HG02840 (cell line): Measurements from ENCODE around the gene STAB1.

Experiments
- ATAC-seq: cut with Tn5 transposase; IDR thresholded peaks from one replicate; pipeline ENCODE4 v1.9.1; 2021; ENCODE audit warnings: mild to moderate bottlenecking, moderate library complexity, moderate number of reproducible peaks; ENCODE audit not compliant: unreplicated experiment, low FRiP score

Gene STAB1

DNA sequence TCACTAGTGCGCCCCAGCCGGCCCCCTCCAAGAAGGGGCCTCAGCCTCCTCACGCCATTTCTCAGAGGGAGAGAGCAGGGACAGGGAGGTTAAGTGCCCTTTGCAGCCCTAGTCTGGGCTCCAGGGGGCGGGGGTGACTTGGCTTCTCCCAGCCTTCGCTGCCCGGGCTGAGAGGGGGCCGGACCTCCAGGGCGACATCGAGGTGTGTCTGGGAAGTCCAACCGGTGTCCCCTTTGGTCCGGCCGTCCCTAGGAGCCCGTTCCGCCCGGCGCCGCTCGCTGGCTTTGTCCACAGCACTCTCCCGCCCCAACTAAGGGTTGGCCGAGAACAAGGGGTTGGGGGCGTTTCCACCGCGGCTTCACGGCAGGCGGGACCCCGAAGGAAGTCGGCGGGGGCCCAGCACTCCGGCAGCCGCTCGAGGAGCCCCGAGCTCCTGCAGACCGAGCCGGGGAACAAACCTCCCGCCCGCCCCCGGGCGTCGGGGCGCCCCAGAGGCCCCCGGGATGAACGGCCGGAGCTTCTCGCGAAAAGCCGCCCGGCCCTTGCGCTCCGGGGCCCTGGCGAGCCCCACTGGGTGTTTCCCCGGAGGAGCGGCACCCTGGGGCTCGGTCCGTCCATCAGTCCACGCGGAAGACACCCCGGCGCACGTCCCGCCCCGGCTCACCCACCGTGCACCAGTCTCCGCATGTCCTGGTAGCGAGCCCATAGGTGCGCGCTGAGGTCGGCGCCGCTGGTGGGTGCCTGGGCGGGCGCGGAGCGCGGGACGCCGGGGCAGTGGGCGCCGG, 37.9 kb downstream of the STAB1 start:
- no peak for ATAC-seq

DNA sequence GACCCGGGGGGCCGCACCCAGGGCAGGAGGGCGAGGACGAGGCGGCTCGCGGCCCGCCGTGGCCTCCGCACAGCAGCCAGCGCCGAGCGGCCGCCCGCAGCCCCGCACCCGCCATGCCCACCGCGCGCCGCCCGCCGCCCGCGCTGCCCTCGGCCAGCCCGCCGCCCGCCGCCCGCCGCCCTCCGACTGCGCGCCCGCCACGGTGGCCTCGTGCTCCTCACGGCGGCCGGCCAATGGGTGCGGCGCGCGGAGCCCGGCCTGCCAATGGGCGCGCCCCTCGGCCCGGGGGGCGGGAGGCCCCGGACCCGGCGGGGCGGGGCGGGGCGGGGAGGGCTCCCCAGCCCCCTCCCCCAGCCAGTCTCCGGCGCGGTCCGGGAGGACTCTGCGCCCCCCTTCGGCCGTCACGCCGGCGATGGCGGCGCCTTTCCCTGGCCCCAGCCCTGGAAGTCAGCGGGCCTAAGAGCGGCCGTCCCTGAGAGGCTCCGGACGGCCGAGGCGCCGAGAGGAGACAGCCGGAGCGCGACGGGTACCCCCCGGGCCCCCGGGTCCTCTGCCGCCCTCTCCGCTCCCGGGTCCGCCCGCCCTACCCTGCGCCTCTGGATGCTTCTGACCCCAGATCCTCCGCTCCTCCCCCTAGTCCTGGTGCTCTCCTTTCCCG, 38.6 kb downstream of the STAB1 start, which contains the start of gene NT5DC2:
Gene NT5DC2 (minus strand): TSS at position 235 of the 658 bp plus-strand sequence. CDS start 120 bp downstream, at position 115.
- ATAC-seq, result peak; percentile 27

DNA sequence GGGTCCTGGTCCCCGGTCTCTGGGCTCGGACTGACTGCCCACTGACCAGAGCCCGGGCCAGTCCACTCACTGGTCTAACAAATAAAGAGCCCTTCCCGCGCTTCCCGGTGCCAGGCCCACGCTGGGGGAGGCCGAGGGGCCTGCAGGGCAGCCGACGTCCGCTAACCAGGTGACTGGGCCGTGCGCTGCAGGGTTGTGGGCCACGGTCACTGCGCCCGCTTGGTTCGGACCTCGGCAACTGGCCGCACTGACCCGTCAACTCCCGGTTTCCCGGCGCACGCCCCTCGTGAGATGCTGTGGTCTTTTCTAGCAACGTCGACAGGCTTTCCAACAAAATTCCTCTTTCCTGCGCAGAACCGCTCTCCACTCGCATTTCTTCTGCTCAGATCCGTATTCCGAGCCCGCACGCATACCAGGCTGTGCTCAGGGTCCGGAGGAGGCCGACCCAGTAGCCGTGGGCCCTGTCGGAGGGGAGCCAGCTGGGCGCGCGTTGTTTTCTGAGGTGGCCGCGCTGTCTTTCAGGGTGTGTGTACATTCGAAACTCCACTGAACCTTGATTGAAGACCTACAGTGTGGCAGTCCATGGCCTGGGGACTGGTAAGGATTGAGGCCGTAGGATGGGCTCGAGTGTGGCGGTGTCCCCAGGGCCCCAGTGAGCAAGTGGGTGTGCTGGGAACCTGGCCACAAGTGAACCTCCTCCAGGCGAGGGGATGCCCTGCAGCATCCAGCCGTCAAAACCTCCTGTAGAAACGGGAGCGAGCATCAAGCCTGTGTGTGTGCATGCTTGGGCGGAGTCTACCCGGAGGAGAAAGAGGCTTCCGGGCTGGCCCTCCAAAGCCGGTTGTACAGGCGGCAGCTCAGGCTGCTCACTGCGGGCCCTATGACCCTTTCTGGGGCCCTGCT, 39.4 kb downstream of the STAB1 start:
- ATAC-seq, result no peak

DNA sequence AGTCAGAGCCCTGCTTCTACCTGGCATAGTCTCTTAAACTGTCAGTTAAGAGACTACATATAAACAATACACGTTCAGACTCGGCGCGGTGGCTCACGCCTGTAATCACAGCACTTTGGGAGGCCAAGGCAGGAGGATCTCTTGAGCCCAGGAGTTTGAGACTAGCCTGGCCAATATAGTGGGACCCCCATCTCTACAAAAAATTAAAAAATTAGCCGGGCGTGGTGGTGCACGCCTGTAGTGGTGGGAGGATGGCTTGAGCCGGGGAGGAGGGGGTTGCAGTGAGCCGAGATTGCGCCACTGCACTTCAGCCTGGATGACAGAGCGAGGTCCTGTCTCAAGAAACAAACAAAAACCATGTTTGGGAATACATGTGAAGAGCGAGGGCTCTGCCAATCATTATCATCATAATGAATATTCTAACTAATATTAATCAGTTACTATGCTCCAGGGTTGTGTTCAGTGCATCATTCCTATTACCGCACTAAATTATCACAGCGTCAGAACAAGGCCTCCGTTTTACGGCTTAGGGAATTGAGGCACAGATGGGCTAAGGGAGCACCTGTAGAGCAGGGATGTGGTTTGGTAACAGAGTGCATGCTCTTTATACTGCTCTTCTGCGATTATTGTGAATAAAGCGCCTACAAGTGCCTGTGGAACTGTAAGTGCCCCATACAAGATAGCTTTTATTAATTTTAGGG, 40.4 kb downstream of the STAB1 start:
- ATAC-seq, result no peak

DNA sequence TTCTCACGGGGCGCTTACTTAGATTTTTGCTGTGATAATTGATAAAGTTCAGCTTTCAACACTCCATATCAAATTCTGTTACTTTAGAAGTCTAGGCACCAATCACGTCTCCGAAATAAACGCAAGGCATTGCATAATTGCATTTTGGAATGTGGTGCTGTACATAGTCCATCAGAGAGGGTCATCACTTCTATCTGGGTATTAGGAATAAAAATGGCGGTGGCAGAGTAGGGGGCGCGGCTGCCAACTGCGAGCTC, 40.9 kb downstream of the STAB1 start:
- no peak for ATAC-seq

DNA sequence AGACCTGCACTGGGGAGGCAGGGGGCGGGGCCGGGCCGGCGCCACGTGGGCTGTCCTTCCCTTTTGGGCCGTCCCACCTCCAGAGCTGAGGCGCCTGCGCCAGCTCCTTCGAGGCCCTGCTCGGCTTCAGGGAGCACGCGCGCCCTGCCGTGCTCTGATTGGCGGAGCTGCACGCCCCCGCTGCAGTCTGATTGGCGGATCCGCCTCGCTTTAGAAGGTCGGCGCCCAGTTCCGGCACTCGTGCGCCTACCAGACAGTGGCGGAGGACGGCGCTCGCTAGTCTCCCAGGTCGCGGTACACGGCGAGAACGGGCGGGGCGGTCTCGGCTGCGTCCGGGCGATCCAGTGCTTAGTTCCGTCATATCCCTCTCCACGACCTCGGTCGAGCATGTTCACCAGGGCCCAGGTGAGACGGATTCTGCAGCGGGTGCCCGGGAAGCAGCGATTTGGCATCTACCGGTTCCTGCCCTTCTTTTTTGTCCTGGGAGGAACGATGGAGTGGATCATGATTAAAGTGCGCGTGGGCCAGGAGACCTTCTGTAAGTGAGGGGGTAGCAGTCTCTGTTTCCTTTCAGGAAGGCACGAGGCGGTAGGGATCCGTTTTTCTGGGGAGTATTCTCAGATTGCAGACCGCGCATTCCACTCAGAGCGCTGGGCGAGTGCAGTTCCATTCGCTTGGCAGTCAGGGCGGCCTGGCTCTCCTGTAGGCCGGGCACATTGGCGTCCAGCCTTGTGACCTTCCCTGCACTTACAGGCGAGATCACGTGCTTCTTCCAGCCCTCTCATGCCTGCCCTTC, 41.4 kb downstream of the STAB1 start, which contains the start of gene UQCC5:
Gene UQCC5 (plus strand): TSS at position 237 of the 796 bp plus-strand sequence. CDS start 151 bp downstream, at position 388.
- ATAC-seq, result peak; percentile 87

DNA sequence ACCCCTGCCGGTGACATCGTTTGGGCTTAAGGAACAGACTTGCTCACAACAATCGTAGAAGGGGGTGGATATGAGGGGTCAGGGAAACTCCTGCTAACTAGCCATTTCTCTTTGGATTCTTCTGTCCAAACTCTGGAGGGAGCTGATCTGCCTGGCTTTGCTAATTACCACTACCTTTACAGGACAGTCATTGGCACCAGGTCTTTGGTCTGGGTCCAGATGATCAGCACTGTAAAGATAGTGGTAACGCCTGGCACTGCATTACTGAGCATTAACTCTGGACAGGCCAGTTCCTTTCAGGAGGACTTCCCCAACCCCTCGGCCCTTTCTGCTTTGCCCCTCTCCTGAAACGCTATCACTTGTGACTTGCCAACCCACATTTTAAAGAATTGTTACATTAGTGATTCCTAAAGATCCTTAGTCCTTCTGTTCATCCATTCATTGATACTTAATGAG, 42.1 kb downstream of the STAB1 start:
- ATAC-seq, result no peak

DNA sequence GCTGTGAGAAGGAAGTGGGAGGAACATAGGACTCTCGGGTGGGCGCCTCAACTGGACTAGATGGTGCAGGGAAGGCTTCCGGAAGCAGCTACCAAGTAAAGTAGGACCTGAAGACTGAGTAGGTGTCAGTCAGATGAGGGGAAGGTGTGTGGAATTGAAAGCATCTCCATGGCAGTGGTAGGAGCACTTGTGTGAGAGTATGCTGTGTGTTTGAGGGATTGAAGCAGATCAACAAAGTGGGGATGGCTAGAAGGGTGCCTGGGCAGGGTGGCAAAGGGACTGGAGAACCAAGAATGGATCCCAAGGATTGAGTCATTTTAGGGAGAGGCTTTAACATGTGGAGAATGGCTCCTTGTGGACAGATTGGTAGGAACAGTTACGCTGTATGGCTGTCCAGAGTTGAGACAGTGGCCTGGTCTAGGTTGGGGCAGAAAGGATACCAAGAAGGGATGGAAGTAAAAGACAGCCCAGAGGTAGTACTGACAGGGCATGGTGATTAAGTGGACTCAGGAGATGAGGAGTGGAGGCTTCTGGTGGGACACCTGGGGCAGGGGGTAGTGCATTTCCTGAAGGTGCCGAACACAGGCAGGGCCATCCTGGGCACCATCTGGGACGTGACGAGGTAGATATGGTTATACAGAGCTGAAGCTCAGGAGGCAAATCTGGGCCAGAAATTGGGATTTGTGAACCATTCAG, 42.7 kb downstream of the STAB1 start:
- no peak for ATAC-seq

DNA sequence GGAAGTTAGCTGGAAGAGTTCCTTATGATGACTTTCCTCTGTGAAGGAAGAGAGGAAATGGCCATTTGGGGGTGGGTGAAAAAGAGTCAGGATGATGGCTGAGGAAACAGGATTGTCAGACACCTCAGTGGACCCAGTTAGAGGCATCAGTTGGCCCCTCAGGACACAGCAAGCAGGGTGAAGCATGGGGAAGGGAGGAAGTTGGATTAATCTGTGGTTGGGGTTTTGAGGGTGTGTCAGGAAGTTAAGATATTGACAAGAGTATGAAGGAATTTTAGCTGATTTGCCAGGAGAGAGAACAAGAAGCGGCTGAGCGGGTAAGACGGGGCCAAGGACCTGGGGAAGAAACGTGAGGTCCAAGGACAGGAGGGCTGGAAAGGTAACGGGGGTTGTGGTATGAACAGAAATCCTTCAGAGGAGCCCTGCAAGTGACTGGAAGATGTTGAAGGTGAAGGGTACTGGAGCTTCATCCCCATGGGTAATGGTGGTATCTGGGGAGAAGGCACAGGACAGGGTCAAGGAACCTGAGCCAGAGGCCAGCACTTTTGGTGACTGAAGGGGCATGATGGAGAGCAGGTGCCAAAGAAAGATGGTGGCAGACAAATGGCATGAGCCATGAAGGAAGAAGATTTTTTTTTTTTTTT, 44.0 kb downstream of the STAB1 start:
- no peak for ATAC-seq

DNA sequence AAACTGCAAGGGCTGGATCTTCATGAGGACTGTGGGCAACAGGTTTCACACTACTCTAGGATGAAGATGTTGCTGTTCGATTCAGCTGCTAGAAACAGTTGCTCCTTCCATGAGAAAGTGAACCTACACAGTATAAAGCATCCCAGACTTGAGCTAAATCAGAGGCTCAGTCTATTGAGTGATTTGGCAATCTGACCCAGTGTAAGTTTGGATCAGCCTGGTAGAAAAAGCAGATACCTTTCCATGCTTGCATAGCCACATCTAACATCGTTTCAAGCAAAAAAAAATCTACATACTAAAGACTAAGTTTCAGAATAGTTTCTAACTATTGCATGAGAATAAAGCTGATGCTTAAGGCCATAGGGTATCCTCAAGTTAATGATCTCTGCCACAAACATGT, 45.9 kb downstream of the STAB1 start:
- no peak for ATAC-seq

DNA sequence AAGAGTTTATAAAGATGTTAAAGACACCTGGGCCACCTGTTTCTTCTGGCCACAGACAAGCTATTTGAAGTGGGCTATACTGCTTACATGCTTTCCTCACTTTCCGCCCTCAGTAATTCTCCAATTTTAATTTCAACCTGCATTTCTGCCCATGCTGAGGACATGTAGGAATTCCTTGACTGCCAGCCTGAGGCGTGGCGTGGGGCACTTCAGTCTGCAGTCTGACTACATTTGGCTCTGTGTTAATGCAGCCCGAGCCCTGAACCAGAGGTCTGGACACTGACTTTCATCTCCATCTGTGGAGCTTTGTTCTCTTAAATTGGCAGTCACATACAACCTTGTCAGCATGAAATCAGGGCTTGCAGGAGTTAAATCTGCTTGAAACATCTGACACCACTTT, 49.8 kb downstream of the STAB1 start:
- no peak for ATAC-seq

DNA sequence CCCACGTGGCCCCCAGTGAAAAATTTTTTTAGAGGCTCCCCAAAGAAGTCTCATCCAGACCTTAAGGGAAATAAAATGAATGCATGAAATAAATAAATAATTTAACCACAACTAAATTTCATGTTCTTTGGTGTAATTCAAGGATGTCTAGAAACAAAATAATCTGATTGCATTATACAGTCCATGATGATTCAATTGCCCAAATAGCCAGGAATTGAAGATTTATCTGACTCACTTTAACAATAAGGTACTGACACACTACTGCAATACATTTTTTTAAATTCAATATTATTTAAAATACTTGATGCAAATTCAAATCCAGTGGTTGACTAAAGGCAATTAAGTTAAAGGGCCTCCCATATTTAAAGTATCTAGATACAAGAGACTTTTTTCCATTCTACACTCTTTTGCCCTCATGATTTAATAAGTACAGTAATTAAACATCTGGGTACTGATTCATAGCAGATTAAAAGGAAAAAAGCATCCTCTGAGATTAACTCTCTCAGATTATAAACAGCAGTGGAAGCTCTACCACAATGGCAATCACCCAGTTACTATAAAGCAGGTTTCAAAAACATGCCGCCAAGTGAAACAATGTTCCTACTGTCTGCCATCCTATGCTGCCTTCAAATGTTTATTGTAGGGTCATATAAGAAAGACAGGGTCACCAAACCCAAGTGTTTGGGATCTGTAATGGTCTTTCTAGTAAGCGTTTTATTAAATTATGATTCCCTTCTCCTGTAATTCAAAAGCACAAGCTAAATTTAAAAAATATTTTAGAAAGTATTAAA, 51.2 kb downstream of the STAB1 start:
- ATAC-seq, result no peak

DNA sequence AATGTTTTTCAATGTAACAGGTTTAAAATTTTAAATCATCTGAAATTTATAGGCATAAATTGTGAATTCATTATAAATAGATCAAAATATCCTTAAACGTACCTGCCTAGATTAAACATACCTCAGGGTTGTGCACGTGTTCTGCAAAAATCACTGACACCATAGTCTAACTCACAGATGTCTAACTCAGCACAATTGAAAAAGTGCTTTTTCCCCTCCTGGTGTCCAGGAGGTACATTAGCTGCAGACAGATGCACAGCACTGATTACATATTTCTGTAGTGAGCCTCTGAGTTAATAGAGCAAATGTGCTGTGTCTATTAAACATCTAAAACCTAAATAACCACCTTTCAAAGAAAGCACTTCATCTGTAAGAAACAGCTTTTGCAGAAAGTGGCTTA, 52.0 kb downstream of the STAB1 start:
- ATAC-seq, result no peak

DNA sequence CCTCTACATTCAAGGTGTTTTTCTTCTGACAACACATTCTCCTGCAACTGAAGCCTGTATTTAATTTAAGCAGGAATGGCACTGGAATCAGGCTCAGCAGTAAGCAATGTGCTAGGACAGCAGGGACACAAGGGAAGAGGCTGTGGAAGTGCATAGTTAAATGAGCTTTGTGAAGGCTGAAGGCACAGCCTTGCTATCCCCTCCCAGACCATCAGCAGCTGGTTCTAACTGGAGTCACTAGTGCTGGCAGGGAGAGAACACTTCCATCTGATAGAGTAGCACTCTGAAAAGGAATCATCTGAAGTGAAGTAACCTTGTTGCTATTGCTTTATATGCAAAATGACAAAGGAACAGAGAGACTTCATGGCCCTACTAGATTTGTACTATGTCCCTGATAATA, 56.0 kb downstream of the STAB1 start:
- ATAC-seq, result no peak

DNA sequence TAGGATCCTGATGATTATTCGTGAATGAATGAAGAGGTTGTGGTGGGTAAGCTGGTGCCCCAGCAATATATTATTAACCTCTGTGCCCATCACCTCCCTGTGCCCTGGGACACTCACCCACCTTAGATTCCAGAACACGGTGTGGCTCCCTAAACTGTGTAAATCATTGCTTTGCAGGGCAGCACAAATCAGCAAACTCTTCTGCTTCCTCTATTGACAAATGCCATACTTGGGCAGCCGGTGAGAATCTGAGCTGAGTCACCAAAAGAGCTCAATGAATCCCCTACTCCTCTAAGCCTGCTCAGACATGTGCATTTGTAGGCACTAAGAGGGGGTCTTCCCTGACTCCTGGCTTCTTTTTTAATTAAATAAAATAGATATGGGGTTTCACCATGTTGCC, 57.0 kb downstream of the STAB1 start:
- no peak for ATAC-seq

DNA sequence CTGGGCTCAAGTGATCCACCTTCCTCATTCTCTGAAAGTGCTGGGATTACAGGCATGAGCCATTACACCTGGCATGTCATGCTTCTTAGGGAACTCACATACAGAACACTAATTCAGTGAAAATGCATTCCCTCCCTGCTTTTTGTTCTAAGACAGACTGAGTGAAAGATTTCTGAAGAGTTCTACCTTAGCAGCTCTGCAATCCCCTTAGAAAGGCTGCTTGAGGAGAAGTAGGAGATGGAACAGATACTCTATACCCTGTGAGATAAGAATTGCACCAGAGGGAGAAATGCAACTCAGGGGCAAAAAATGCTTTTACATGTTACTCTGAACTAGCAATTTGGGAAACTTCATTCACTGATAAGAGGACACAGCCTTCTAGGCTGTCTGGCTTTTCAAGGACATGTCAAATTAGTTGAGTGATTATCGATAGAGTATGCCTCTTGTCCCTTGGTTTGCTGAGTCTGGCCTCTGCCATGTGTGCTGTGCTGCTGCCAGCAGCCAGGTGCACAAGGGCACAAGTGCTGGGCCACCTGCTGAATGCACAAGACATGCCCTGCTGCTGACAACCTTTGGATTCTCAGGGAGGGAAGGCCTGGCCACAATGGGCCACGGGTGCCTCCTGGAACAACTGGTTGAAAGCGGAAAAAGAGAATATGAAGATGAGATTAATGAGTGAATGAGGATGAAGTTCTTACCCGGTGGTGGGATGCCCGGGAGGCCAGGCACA, 59.1 kb downstream of the STAB1 start:
- ATAC-seq, result no peak

DNA sequence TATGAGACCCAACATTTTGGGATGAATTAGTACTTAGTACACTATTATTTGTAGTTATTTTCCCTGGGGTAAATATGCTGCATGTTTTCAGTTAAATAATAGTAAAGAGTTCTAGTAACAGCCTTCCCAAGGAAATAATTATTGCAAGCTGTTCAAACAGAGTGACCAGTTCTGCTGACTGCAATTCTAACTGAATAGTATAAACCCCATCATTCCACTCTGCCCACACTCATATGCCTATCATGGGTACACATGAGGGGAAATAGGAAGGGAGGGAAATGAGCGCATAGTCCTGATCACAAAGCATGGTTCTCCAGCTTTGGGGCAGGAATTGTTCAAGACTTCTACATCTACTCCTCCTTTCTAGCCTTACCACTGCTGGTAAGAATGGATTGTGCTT, 59.9 kb downstream of the STAB1 start:
- no peak for ATAC-seq
